Keratinocyte (primary cell): ENCODE data around the gene SPATA32. TPM values are rescaled to one million over a fixed set of nuclear protein-coding genes. Genes with fewer than 3 reads are reported as not detected.

Source experiments
- DNase-seq: peaks from one replicate; pipeline ENCODE4 v3.0.0-alpha.2; 2011; ENCODE audit warnings: low read depth, missing footprints, low spot score
- FAIRE-seq: peaks from 2 replicates; lab custom pipeline; 2011; peaks lifted over from hg19 to GRCh38; lab: Jason Lieb, UNC
- H2AFZ ChIP-seq: 2 replicates; pipeline ENCODE4 v1.6.0; 2012; ENCODE audit warnings: low read length, control low read depth, inconsistent platforms; ENCODE audit not compliant: control insufficient read depth
- H3K27ac ChIP-seq: 2 replicates; pipeline ENCODE4 v1.5.1; 2011; ENCODE audit warnings: low read length; ENCODE audit not compliant: control insufficient read depth, insufficient read depth
- H3K27me3 ChIP-seq: 3 replicates; pipeline ENCODE4 v1.6.0; 2011; ENCODE audit warnings: low read length; ENCODE audit not compliant: control insufficient read depth, insufficient read depth; ENCODE audit errors: extremely low read depth
- H3K36me3 ChIP-seq, 2 experiments: 2 replicates in 1 of 2; 3 replicates in 1 of 2; pipeline ENCODE4 v1.5.1; 2011; ENCODE audit warnings: low read length in 2 of 2, mild to moderate bottlenecking in 1 of 2; ENCODE audit not compliant: control insufficient read depth in 2 of 2, insufficient read depth in 2 of 2; ENCODE audit errors: extremely low read depth in 1 of 2
- H3K4me1 ChIP-seq: 3 replicates; pipeline ENCODE4 v1.5.1; 2011; ENCODE audit warnings: low read length; ENCODE audit not compliant: control insufficient read depth, insufficient read depth; ENCODE audit errors: extremely low read depth
- H3K4me2 ChIP-seq: 3 replicates; pipeline ENCODE4 v1.6.0; 2011; ENCODE audit warnings: low read depth, low read length; ENCODE audit not compliant: control insufficient read depth, insufficient read depth; ENCODE audit errors: extremely low read depth
- H3K4me3 ChIP-seq, 3 experiments: fragments of 200-600 bp in 1 of 3; sonication (generic) in 1 of 3; 2 replicates in 2 of 3; 3 replicates in 1 of 3; pipeline ENCODE4 v1.5.1; 2011 to 2016; ENCODE audit warnings: low read length in 3 of 3, mild to moderate bottlenecking in 3 of 3, control low read depth in 2 of 3, inconsistent platforms in 1 of 3, low read depth in 1 of 3, mixed read lengths in 1 of 3, mixed run types in 1 of 3, moderate library complexity in 1 of 3; ENCODE audit not compliant: control insufficient read depth in 2 of 3, insufficient read depth in 2 of 3; ENCODE audit errors: extremely low read depth in 1 of 3
- H3K79me2 ChIP-seq: 2 replicates; pipeline ENCODE4 v1.6.0; 2012; ENCODE audit warnings: low read length; ENCODE audit not compliant: control insufficient read depth, insufficient read depth
- H3K9ac ChIP-seq: 3 replicates; pipeline ENCODE4 v1.6.0; 2011; ENCODE audit warnings: low read length; ENCODE audit not compliant: control insufficient read depth, insufficient read depth; ENCODE audit errors: extremely low read depth
- H3K9me1 ChIP-seq: 3 replicates; pipeline ENCODE4 v1.6.0; 2011; ENCODE audit warnings: low read length; ENCODE audit not compliant: control insufficient read depth, insufficient read depth; ENCODE audit errors: extremely low read depth
- H3K9me3 ChIP-seq: 2 replicates; pipeline ENCODE4 v1.5.1; 2012; ENCODE audit warnings: low read depth, low read length; ENCODE audit not compliant: control insufficient read depth
- H4K20me1 ChIP-seq: 3 replicates; pipeline ENCODE4 v1.6.0; 2011; ENCODE audit warnings: low read length; ENCODE audit not compliant: control insufficient read depth, insufficient read depth; ENCODE audit errors: extremely low read depth
- CTCF ChIP-seq, 3 experiments: IDR thresholded peaks in 1 of 3; conservative IDR thresholded peaks in 1 of 3; optimal IDR thresholded peaks in 1 of 3; 2 replicates in 2 of 3; 3 replicates in 1 of 3; pipeline versions ENCODE3 to v1.5.1; 2011; ENCODE audit warnings: low read length in 3 of 3, mild to moderate bottlenecking in 3 of 3, moderate library complexity in 2 of 3, control low read depth in 1 of 3, inconsistent platforms in 1 of 3; ENCODE audit not compliant: insufficient read depth in 2 of 3; ENCODE audit errors: extremely low read depth in 1 of 3
- EZH2 ChIP-seq: IDR thresholded peaks from one replicate; pipeline ENCODE4 v1.6.1; 2012; ENCODE audit warnings: inconsistent platforms, mild to moderate bottlenecking, low read length, moderate library complexity
- dilution Hi-C: fragments of 300-500 bp; cut with MboI; formaldehyde crosslinking; loops from one replicate; pipeline ENCODE4 v1.7.0; 2020; ENCODE audit warnings: low sequenced_read_pairs; ENCODE audit not compliant: extremely low pct_ligation_motif_present
- polyA plus RNA-seq, 5 experiments: library from polyadenylated mRNA; depleted of rRNA in 3 of 5; stranded (reverse) in 3 of 5; stranded (forward) in 1 of 5; unstranded in 1 of 5; fragments of >200 nt; gene quantifications; 1 replicate in 1 of 5; 2 replicates in 3 of 5; 3 replicates in 1 of 5; pipeline versions ENCODE4 v1.2.1 to v1.2.3, GENCODE V29; 2011 to 2012; ENCODE audit warnings: missing spikeins in 2 of 5, low read depth in 1 of 5, low replicate concordance in 1 of 5

The SPATA32 gene
- polyA plus RNA-seq, 1 donor (not counting 4 experiments of a cell fraction or from before 2014, with no cell fraction given) = not detected

GRCh38 chr17:45287526-45288500 lies 25.9 kb upstream of the SPATA32 start:
- FAIRE-seq (no peak), DNase-seq (no peak)
- peaks cover 42 to 67% of the 10 kb centered on the region in 2 experiments for H3K36me3 ChIP-seq
- no peaks in the 10 kb centered on the region for H3K27me3 ChIP-seq
- H3K9me3 ChIP-seq = no peaks in the 10 kb centered on the region
- H3K9me1 ChIP-seq = peaks cover 9% of the 10 kb centered on the region
- peaks cover 17% of the 10 kb centered on the region for H3K4me1 ChIP-seq
- H3K4me3 ChIP-seq = no peak overlapping the region
- no peak overlapping the region for H3K9ac ChIP-seq
- H3K27ac ChIP-seq = no peak overlapping the region
- TF ChIP-seq EZH2 (no peak), CTCF (optimal IDR thresholded peaks at IDR 0.05 in 1 of 3, IDR thresholded peaks at IDR 0.05 in 1 of 3, conservative IDR thresholded peaks at IDR 0.05 in 1 of 3; ENCODE audit: extremely low read depth in 1 of 3, insufficient read depth in 2 of 3, low read length in 3 of 3) (no peak)
- H3K4me2 ChIP-seq = no peak overlapping the region
- no peak overlapping the region for H2AFZ ChIP-seq
- dilution Hi-C loops = no loop called here
- peaks cover 33% of the 10 kb centered on the region for H3K79me2 ChIP-seq
- H4K20me1 ChIP-seq = peaks cover under 1% of the 10 kb centered on the region

DNA sequence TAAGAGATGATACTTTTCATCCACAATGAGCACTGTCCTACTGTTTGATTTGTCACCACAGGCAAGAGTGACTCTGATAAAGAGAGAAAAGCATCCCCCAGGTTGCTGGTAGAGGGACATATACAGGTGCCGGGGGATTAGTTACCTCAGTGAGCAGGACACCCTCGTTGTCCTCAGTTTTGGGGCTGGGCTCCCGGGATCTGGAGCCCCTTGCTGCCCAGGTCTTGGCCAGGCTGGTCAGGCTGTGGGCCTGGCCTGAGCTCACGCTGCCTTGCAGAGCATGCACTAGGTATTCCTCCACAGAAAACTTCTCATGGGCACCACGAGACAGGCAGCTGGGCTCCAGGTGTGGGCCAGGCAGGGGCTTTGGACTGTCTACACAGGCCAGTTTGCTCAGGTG lies 24.4 kb upstream of the SPATA32 start:
- peaks cover 7% of the 10 kb centered on the region for H3K9me1 ChIP-seq
- no peak overlapping the region for H2AFZ ChIP-seq
- no peak overlapping the region for H3K9ac ChIP-seq
- H3K27ac ChIP-seq = no peak overlapping the region
- no peak overlapping the region for H3K4me3 ChIP-seq
- H3K4me2 ChIP-seq = no peak overlapping the region
- dilution Hi-C loops = no loop called here
- no peaks in the 10 kb centered on the region for H4K20me1 ChIP-seq
- FAIRE-seq (no peak), DNase-seq (no peak)
- no peaks in the 10 kb centered on the region for H3K27me3 ChIP-seq
- peaks cover 13% of the 10 kb centered on the region for H3K4me1 ChIP-seq
- no peak for TF ChIP-seq EZH2
- no peak for TF ChIP-seq CTCF (optimal IDR thresholded peaks at IDR 0.05 in 1 of 3, IDR thresholded peaks at IDR 0.05 in 1 of 3, conservative IDR thresholded peaks at IDR 0.05 in 1 of 3; ENCODE audit: extremely low read depth in 1 of 3, insufficient read depth in 2 of 3, low read length in 3 of 3)
- peaks cover 45 to 68% of the 10 kb centered on the region in 2 experiments for H3K36me3 ChIP-seq
- peaks cover 21% of the 10 kb centered on the region for H3K79me2 ChIP-seq
- no peaks in the 10 kb centered on the region for H3K9me3 ChIP-seq
